ENCODE data around the gene MYL11.

- TF ChIP-seq REST (IDR thresholded peaks at IDR 0.05; ENCODE audit: insufficient read depth in 1 of 2, low read depth in 2 of 2, low read length in 2 of 2), result no peak
- TF ChIP-seq POLR2AphosphoS5 (IDR thresholded peaks at IDR 0.05; ENCODE audit: low read depth, low read length), result no peak
- TF ChIP-seq FOXP2 (optimal IDR thresholded peaks at IDR 0.05; ENCODE audit: borderline replicate concordance, extremely low read depth, extremely low read length, insufficient read depth), result no peak
Measured at GRCh38 chr16:30417529-30418349, 43.1 kb downstream of the MYL11 start.

Measured in PFSK-1 (cell line).